ENCODE data around the gene FDPS. TPM values are rescaled to one million over a fixed set of nuclear protein-coding genes. Genes with fewer than 3 reads are reported as not detected.

Gene FDPS
- total RNA-seq, 1 experiment from 2014 or later, result 264 TPM

DNA sequence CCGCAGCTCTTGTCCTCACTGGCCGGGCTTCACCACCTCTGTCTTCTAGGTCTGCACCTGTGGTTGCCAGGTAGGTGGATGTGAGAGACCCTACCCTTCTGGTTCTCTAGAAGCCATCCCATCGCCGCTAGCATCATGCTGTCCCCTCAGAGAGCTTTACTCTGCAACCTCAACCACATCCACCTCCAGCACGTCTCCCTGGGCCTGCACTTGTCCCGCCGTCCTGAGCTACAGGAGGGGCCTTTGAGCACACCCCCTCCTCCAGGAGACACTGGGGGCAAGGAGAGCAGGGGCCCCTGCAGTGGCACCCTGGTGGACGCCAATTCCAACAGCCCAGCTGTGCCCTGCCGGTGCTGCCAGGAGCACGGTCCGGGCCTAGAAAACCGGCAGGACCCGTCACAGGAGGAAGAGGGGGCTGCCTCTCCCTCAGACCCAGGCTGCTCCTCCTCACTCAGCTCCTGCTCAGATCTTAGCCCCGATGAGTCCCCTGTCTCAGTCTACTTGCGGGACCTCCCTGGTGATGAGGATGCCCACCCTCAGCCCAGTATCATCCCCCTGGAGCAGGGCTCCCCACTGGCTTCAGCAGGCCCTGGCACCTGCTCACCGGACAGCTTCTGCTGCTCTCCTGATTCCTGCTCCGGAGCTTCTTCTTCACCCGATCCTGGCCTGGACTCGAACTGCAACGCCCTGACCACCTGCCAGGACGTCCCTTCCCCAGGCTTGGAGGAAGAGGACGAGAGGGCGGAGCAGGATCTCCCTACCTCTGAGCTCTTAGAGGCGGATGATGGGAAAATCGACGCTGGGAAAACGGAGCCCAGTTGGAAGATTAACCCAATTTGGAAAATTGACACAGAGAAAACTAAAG is 13.2 kb downstream of the FDPS start:
- no TSS peak for BruUV-seq (replicated peaks)
- POLR2A ChIA-PET, result interaction anchor here (0.6 to 10.5 kb wide), 16 partner anchors 11 to 1935 kb away, joined by 3 to 103 read pairs (median 4); partner anchors contain the start of genes ASH1L, CLK2, FDPS and SCAMP3
- peaks cover 30% of the 10 kb centered on the region for H3K4me1 Mint-ChIP-seq (ENCODE audit: insufficient read depth, unreplicated experiment)
- peak; percentile 12 for DNase-seq (ENCODE audit: unreplicated experiment)
- no peaks in the 10 kb centered on the region for H3K9me3 Mint-ChIP-seq (ENCODE audit: unreplicated experiment)
- no peak overlapping the region for H3K27ac Mint-ChIP-seq (ENCODE audit: low read depth, unreplicated experiment)
- TF ChIP-seq, protein P1, sequence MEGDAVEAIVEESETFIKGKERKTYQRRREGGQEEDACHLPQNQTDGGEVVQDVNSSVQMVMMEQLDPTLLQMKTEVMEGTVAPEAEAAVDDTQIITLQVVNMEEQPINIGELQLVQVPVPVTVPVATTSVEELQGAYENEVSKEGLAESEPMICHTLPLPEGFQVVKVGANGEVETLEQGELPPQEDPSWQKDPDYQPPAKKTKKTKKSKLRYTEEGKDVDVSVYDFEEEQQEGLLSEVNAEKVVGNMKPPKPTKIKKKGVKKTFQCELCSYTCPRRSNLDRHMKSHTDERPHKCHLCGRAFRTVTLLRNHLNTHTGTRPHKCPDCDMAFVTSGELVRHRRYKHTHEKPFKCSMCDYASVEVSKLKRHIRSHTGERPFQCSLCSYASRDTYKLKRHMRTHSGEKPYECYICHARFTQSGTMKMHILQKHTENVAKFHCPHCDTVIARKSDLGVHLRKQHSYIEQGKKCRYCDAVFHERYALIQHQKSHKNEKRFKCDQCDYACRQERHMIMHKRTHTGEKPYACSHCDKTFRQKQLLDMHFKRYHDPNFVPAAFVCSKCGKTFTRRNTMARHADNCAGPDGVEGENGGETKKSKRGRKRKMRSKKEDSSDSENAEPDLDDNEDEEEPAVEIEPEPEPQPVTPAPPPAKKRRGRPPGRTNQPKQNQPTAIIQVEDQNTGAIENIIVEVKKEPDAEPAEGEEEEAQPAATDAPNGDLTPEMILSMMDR (IDR thresholded peaks at IDR 0.05; ENCODE audit: unreplicated experiment), result no peak
- H3K36me3 Mint-ChIP-seq (ENCODE audit: insufficient read depth, unreplicated experiment), result peaks cover 30% of the 10 kb centered on the region
- CTCF ChIA-PET, result interaction anchor here (0.6 to 10.2 kb wide), 17 partner anchors 9 to 236 kb away, joined by 3 to 163 read pairs (median 7); partner anchors contain the start of genes FDPS, HCN3 and THBS3
- intact Hi-C loops (cut with micrococcal nuclease), result loop anchor here (2.0 to 5.0 kb wide), 4 partner anchors 13 to 270 kb away; partner anchors contain the start of genes FDPS and THBS3
- peak overlapping the region; percentile 90 for H3K4me3 Mint-ChIP-seq (ENCODE audit: unreplicated experiment)
- H3K27me3 Mint-ChIP-seq (ENCODE audit: insufficient read depth, unreplicated experiment), result no peaks in the 10 kb centered on the region

- TF ChIP-seq, protein P1 (IDR thresholded peaks at IDR 0.05; ENCODE audit: unreplicated experiment), result no peak
- CTCF ChIA-PET, result interaction anchor here (0.6 to 10.2 kb wide), 16 partner anchors 9 to 237 kb away, joined by 3 to 163 read pairs (median 7); partner anchors contain the start of genes FDPS, HCN3 and THBS3
- Mint-ChIP-seq H3K9me3 (ENCODE audit: unreplicated experiment) (no peaks in the 10 kb centered on the region), H3K27ac (ENCODE audit: low read depth, unreplicated experiment) (no peak overlapping the region), H3K36me3 (ENCODE audit: insufficient read depth, unreplicated experiment) (peaks cover 29% of the 10 kb centered on the region), H3K4me3 (ENCODE audit: unreplicated experiment) (peak overlapping the region; percentile 90), H3K4me1 (ENCODE audit: insufficient read depth, unreplicated experiment) (peaks cover 30% of the 10 kb centered on the region), H3K27me3 (ENCODE audit: insufficient read depth, unreplicated experiment) (no peaks in the 10 kb centered on the region)
- peak; percentile 24 for DNase-seq (ENCODE audit: unreplicated experiment)
- intact Hi-C loops (cut with micrococcal nuclease), result loop anchor here (2.0 to 5.0 kb wide), 4 partner anchors 14 to 270 kb away; partner anchors contain the start of genes FDPS and THBS3
- POLR2A ChIA-PET, result interaction anchor here (0.7 to 10.5 kb wide), 12 partner anchors 12 to 1936 kb away, joined by 3 to 103 read pairs (median 13); partner anchors contain the start of genes ASH1L, CLK2, FDPS and SCAMP3
- BruUV-seq (replicated peaks), result no TSS peak
These were observed 13.9 kb downstream of the FDPS start for GRCh38 chr1:155322571-155322952.

DNA sequence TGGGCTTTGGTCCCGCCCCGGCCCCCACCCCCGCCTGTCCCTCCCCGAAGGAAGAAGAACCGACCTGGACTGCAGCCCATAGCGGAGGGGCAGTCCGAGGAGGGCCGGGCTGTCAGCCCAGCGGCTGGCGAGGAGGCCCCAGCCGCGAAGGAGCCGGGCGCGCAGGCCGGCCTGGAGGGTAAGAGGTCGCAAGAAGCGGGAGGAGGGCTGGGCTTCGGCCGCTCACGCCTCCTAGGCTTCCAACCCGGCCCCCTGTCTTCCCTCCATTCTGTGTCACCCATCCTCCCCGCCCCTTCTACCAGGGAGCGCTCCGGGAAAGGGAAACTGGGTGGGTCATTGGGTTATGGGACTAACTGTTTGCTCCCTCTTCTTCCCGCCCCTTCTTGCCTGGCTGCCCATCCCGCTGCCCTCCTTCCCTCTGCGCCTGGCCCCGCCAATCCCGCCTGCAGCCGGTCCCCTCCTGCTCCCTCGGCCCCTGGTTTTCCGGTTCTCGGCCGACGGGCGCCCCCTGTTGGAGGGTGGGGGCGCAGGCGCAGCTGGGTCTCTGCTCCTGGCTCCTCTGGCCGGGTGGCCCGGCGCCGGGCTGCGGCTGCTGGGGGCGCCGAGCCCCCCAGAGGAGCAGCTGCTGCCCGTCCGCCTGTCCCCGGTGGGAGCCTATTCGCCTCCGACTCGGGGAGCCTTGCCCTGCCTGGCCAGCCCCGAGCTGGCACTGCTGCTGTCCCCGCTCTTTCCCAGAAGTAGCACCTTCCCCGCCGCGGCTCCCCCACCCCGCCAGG is 14.5 kb downstream of the FDPS start:
- POLR2A ChIA-PET, result interaction anchor here (0.6 to 10.5 kb wide), 37 partner anchors 10 to 365 kb away, joined by 3 to 103 read pairs (median 5); partner anchors contain the start of genes ASH1L, CLK2, ENTREP3 and FDPS
- intact Hi-C loops (cut with micrococcal nuclease), result loop anchor here (1.0 to 5.0 kb wide), 5 partner anchors 14 to 325 kb away; partner anchors contain the start of genes FDPS and THBS3
- CTCF ChIA-PET, result interaction anchor here (0.6 to 10.2 kb wide), 35 partner anchors 10 to 556 kb away, joined by 3 to 163 read pairs (median 4); partner anchors contain the start of genes CLK2, FDPS and HCN3
- peak; percentile 98 for DNase-seq (ENCODE audit: unreplicated experiment)
- no peaks in the 10 kb centered on the region for H3K27me3 Mint-ChIP-seq (ENCODE audit: insufficient read depth, unreplicated experiment)
- no peak overlapping the region for H3K27ac Mint-ChIP-seq (ENCODE audit: low read depth, unreplicated experiment)
- TF ChIP-seq, protein P1 (IDR thresholded peaks at IDR 0.05; ENCODE audit: unreplicated experiment), result peak; percentile 100
- peaks cover 30% of the 10 kb centered on the region for H3K4me1 Mint-ChIP-seq (ENCODE audit: insufficient read depth, unreplicated experiment)
- H3K4me3 Mint-ChIP-seq (ENCODE audit: unreplicated experiment), result peak overlapping the region; percentile 90
- H3K9me3 Mint-ChIP-seq (ENCODE audit: unreplicated experiment), result no peaks in the 10 kb centered on the region
- H3K36me3 Mint-ChIP-seq (ENCODE audit: insufficient read depth, unreplicated experiment), result peaks cover 30% of the 10 kb centered on the region
- no TSS peak for BruUV-seq (replicated peaks)
